GM12878 (cell line): ENCODE measurements around the gene KRT73. TPM values are rescaled to one million over a fixed set of nuclear protein-coding genes. Genes with fewer than 3 reads are reported as not detected.

Experiments used
- ASH2L ChIP-seq: fragments of 300-600, 200-600 bp; sonication (generic); IDR thresholded peaks from 2 replicates; pipeline ENCODE4 v1.6.1; 2017; ENCODE audit warnings: low read depth, mild to moderate bottlenecking, borderline replicate concordance
- ATF3 ChIP-seq: IDR thresholded peaks from 2 replicates; pipeline ENCODE4 v1.6.1; 2011; ENCODE audit warnings: low read depth, mild to moderate bottlenecking, low read length, moderate library complexity, borderline replicate concordance; ENCODE audit errors: extremely low read depth
- BACH1 ChIP-seq: fragments of 450-650 bp; IDR thresholded peaks from 2 replicates; pipeline ENCODE4 v1.6.1; 2017; ENCODE audit warnings: mild to moderate bottlenecking, borderline replicate concordance
- CEBPZ ChIP-seq: fragments of 150-350 bp; IDR thresholded peaks from 2 replicates; pipeline ENCODE4 v1.6.1; 2016; ENCODE audit warnings: low read depth, low read length
- EP300 ChIP-seq, 2 experiments: fragments of 150-350 bp in 1 of 2; IDR thresholded peaks; 2 replicates each; pipeline ENCODE4 v1.6.1; 2011 to 2012; ENCODE audit warnings: low read depth in 2 of 2, low read length in 2 of 2, borderline replicate concordance in 1 of 2, improper control_type of control experiment in 1 of 2, inconsistent platforms in 1 of 2; ENCODE audit not compliant: control insufficient read depth in 1 of 2
- ESRRA ChIP-seq: IDR thresholded peaks from 2 replicates; pipeline ENCODE4 v1.6.1; 2012; ENCODE audit warnings: mild to moderate bottlenecking, low read length, improper control_type of control experiment
- FOXK2 ChIP-seq: fragments of 450-650 bp; IDR thresholded peaks from 2 replicates; pipeline ENCODE4 v1.6.1; 2017; ENCODE audit warnings: mild to moderate bottlenecking, moderate library complexity
- IKZF2 ChIP-seq, 2 experiments: fragments of 450-650 bp; IDR thresholded peaks; 2 replicates each; pipeline ENCODE4 v1.6.1; 2017; ENCODE audit warnings: mild to moderate bottlenecking in 2 of 2, moderate library complexity in 2 of 2
- LARP7 ChIP-seq: fragments of 450-650 bp; IDR thresholded peaks from 2 replicates; pipeline ENCODE4 v1.6.1; 2017; ENCODE audit warnings: mild to moderate bottlenecking
- NFIC ChIP-seq: IDR thresholded peaks from 2 replicates; pipeline ENCODE4 v1.6.1; 2012; ENCODE audit warnings: low read depth, mild to moderate bottlenecking, inconsistent platforms, low read length, moderate library complexity
- PKNOX1 ChIP-seq: fragments of 450-650 bp; IDR thresholded peaks from 2 replicates; pipeline ENCODE4 v1.6.1; 2016; ENCODE audit warnings: mild to moderate bottlenecking
- REST ChIP-seq: IDR thresholded peaks from 2 replicates; pipeline ENCODE4 v1.6.1; 2012; ENCODE audit warnings: mild to moderate bottlenecking, low read depth, low read length
- USF1 ChIP-seq: IDR thresholded peaks from 2 replicates; pipeline ENCODE4 v1.6.1; 2011; ENCODE audit warnings: borderline replicate concordance, low read depth, mild to moderate bottlenecking, moderate library complexity, mixed read lengths, low read length; ENCODE audit not compliant: insufficient read depth; ENCODE audit errors: extremely low read length
- polyA plus RNA-seq, 11 experiments: library from polyadenylated mRNA; depleted of rRNA in 4 of 11; unstranded in 6 of 11; stranded (reverse) in 5 of 11; fragments of >200 nt; fragmentation: Nextera tagmentation in 4 of 11; fragmentation: Illumina TruSeq in 1 of 11; extraction: Ambion mirVana in 4 of 11; extraction: Trizol in 1 of 11; gene quantifications; 1 replicate in 1 of 11; 2 replicates in 10 of 11; pipeline versions ENCODE4 v1.2.1 to v1.2.3, GENCODE V29; 2011 to 2016; ENCODE audit warnings: inconsistent platforms in 2 of 11, missing spikeins in 2 of 11, low read depth in 1 of 11
- total RNA-seq, 4 experiments: library from RNA; depleted of rRNA in 3 of 4; stranded (reverse); fragments of >200 nt in 3 of 4; fragmentation: Illumina TruSeq in 1 of 4; extraction: Trizol in 1 of 4; gene quantifications; 2 replicates each; pipeline versions ENCODE4 v1.2.1 to v1.2.3, GENCODE V29; 2013 to 2021

The KRT73 gene
- total and polyA plus RNA-seq, 10 of the 15 experiments (the other 5 are each of a cell fraction or from before 2014, with no cell fraction given): not detected

GRCh38 chr12:52606096-52606495, 12.3 kb downstream of the KRT73 start (continued):
- no peak for TF ChIP-seq ATF3
- TF ChIP-seq ESRRA: no peak
- TF ChIP-seq FOXK2: no peak
- TF ChIP-seq EP300 (IDR thresholded peaks at IDR 0.05; ENCODE audit: borderline replicate concordance in 1 of 2, control insufficient read depth in 1 of 2, low read depth in 2 of 2, low read length in 2 of 2): no peak
- no peak for TF ChIP-seq REST
- no peak for TF ChIP-seq NFIC
- TF ChIP-seq IKZF2 (IDR thresholded peaks at IDR 0.05): no peak
- TF ChIP-seq LARP7: no peak
- no peak for TF ChIP-seq BACH1
- TF ChIP-seq PKNOX1: no peak
- no peak for TF ChIP-seq CEBPZ
- no peak for TF ChIP-seq USF1
- TF ChIP-seq ASH2L: no peak
